CD4-positive, alpha-beta T cell treated with Interleukin-21 for 1 hour (primary cell): ENCODE data around the gene CDH7.

Experiments
- DNase-seq: peaks from one replicate; pipeline ENCODE4 v3.0.0-alpha.2; 2020

CDH7 gene

DNA sequence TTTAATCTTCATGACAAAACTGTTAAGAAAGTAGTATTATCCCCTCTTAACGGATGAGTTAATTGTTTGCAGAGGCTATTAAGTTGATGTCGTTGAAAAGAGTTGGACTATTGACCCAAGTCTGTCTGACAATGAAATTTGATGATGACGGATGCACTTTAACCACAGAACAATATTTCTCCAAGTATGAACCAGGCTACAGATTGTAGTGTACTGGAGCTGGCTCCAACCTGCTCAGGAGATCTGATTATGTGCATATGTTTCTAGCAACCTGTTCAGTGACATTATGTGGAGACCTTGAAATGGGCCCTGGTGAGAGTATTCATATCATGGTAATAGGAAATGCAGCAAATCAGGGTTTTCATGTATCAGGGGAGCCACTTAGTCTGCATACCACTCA lies 174.1 kb downstream of the CDH7 start:
- no peak for DNase-seq

DNA sequence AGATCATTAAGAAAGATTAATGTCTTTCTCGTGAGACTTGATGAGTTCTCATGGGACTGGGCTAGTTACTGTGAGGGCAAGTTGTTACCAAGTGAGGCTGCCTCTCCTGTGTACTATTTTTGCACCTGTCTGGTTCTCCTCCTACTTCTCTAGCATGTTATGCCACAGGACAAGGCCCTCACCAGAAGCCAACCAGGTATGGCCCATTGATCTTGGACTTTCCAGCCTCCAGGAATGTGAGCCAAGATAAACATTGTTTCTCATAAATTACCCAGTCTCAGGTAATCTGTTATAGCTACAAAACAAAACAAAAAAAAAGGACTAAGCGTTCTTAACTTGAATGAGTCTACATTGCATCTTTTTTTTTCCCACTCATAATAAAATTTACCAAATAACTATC lies 184.1 kb downstream of the CDH7 start:
- DNase-seq = no peak

DNA sequence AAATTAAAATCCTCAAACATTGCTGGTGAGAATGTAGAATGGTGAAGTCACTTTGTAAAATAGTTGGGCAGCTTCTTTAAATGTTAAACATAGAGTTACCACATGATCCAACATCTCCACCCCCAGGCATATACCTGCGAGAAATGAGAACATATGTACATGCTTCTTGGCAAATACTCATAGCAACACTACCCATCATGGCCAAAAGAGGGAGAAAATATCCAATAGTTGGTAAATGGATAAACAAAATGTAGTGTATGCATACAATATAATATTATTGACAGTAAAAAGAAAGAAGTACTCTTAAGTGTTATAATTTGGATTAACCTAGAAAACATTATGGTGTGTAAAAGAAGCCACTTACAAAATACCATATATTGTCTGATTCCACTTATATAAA lies 185.9 kb downstream of the CDH7 start:
- DNase-seq = no peak

DNA sequence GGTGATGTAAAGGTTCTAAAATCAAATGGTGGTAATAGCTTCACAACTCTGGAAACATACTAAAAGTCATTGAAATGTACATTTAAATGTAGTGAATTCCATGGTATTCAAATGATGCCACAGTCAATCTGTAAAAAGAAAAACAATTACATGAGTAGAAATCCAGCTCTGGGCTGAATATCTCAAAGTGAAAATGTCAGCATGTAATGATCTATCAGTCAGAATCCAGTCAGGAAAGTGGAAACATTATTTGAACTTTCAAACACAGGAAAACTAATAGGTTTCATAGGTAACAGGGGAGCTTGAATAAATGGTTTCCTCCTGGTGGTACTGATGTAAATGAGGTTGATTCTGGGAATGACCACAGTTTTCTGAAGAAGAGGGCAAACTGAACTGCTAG lies 186.4 kb downstream of the CDH7 start:
- DNase-seq = no peak

DNA sequence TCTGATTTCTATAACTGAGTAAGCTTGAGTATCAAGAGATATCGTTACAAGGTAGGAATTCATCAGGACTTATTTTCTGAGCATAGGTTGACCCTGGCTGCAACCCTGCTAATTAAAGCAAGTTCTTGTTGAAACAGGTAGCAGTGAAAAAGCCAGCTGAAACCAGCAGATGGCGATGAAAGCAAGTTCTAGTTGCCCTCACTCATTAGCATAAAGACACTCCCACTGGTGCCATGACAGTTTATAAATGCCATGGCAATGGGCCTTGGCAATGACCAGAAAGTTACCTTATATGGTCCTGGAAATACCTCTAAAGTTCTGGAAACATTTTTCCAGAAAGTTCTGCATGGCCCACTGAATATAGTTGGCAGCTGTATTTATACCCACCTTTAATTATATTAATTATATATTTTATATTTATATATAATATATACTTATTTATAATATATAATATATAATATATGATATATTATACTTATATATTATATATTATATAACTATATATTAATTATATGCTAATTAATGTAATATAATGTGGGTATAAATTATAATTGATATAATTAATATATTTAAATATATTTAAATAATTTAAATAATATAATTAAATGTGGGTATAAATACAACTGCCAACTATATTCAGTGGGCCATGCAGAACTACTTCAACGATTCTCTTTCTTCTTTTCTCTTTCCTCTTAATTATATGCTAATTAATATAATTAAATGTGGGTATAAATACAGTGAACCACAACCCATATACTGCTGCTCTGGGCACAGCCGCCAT lies 188.0 kb downstream of the CDH7 start:
- DNase-seq = no peak
